Epithelial cell of esophagus (primary cell): ENCODE measurements around the gene ATXN1.

Source experiments
- DNase-seq: peaks from one replicate; pipeline ENCODE4 v3.0.0; 2010; ENCODE audit warnings: low read depth
- H3K4me3 ChIP-seq: 2 replicates; pipeline ENCODE4 v1.5.1; 2011; ENCODE audit warnings: mild to moderate bottlenecking, low read length, control low read depth
- TF ChIP-seq, protein P1 (sequence below): IDR thresholded peaks from 2 replicates; pipeline ENCODE4 v1.5.1; 2011; ENCODE audit warnings: low read depth, mild to moderate bottlenecking, low read length, control low read depth, inconsistent platforms; ENCODE audit not compliant: insufficient read depth; ENCODE audit errors: missing control alignments

ATXN1 gene

DNA sequence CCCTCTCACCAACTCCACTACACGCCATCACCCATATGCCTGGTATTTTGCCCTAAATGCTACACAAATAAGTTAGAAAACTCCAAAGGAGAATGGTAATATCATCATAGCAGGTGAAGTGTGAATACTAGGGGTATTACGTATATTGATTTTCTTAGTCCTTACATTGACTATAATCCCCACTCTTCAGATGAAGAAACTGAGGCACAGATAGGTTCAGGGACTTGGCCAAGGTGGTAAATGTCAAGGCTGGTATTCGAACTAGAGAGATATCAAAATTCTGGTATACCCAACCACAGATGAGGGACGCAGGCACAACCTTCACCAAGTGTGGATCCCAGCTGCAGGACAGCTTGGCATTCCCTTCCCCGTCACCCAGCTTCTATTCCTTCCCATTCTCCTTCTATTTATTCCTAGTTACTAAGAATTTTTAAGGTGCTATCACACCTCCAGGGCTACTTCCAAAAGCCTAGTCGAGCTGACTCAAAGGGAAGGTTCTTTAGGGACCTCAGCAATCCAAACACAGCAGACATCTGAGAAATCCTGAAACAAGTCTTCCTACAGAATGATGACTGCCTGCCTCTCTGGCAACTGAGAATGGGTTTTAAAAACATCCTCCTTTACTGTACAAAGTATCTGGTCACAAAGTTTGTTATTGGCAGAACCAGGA is 32.6 kb downstream of the ATXN1 start:
- H3K4me3 ChIP-seq, result no peak overlapping the region

DNA sequence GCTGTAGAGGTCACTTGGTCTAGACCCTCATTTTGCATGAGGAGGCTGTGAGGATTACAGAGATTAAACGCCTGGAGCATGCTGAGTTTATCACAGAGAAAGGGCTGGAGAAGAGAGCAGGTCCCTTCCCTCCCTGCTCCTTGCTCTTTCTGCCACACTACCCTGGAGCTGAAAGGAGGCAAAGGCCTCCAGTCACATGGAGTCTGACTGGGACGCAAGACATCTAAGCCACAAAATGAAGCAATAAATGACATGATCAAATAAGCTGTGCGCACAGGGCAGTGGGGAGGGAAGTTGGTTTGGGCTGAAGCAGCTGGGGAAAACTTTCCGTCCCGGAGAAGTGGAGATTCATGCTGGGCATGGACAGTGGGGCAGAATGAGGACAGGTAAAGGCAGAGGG is 33.3 kb downstream of the ATXN1 start:
- TF ChIP-seq, protein P1, sequence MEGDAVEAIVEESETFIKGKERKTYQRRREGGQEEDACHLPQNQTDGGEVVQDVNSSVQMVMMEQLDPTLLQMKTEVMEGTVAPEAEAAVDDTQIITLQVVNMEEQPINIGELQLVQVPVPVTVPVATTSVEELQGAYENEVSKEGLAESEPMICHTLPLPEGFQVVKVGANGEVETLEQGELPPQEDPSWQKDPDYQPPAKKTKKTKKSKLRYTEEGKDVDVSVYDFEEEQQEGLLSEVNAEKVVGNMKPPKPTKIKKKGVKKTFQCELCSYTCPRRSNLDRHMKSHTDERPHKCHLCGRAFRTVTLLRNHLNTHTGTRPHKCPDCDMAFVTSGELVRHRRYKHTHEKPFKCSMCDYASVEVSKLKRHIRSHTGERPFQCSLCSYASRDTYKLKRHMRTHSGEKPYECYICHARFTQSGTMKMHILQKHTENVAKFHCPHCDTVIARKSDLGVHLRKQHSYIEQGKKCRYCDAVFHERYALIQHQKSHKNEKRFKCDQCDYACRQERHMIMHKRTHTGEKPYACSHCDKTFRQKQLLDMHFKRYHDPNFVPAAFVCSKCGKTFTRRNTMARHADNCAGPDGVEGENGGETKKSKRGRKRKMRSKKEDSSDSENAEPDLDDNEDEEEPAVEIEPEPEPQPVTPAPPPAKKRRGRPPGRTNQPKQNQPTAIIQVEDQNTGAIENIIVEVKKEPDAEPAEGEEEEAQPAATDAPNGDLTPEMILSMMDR, result no peak
- H3K4me3 ChIP-seq, result no peak overlapping the region
- DNase-seq, result no peak

More for the DNA sequence above, 32.6 kb downstream of the ATXN1 start:
- no peak for DNase-seq
- TF ChIP-seq, protein P1, result no peak

DNA sequence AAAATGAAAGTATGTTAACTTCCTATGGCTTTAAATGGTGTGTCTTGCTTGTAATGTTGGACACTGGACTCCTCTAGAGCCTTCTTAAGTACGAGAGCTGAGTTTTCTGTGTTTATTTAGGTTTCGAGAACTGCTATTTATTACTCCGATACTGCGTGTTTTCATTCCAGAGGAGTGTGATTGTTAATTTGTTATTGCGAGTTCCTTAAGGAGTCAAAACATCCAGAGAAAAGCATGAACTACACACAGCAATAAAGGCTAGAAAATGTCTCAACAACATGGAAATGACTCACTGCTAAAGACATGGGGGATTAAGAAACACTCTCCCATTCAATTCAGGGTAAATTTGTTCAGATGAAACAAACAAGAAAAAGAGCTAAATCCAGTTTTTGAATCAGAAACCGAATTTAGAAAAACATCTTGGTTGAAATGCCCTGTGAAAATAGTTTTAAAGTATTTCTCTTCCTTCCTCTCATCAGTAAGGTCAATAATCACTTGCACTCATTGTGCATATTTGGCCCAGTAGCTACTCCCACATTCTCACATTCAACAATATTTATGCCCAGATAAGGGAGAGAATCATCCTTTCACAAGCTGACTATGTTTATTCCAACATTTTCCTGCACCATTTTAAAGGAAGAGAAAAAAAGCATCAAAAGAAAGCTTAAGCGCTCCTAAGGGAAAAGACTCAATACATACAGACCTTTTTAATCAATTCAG is 36.0 kb downstream of the ATXN1 start:
- peak; percentile 73 for DNase-seq
- no peak overlapping the region for H3K4me3 ChIP-seq
- TF ChIP-seq, protein P1, result no peak

DNA sequence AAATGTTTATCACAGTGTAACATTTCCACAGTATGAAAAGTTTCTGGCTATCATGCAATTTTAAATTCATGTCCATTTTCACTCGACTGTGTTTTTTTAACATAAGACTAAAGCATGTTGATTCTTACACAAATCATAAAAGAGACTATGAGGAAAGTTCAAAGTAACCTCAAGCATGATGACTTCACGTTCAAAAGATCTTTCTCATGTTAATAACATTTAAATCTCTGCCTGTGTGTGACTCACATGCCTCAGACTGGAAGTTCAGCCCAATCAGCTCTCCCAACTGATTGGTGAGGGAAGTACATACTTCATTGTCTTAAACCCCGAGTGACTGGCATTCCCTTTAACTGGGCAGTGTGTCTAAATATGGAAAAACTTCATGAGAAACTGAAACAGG is 37.4 kb downstream of the ATXN1 start:
- H3K4me3 ChIP-seq, result no peak overlapping the region
- TF ChIP-seq, protein P1, result no peak
- DNase-seq, result peak; percentile 97

DNA sequence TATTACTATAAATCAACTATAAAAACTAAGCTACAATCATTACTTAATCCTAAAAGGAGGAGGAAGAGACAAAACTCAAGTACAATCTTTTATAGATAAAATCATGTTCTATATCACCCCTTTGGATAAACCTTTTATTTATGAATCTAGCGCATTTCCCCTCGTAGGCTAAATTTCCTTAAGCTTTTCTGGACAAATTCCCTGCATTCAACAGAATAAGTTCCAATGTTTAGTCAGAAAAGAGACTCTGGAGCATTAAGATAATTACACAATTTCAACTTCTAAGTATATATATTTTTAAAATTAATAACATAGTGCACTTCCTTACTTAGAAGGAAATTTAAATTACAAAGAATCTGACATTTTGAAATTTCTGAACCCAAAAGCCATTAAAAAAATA is 37.9 kb downstream of the ATXN1 start:
- TF ChIP-seq, protein P1, result no peak
- no peak for DNase-seq
- no peak overlapping the region for H3K4me3 ChIP-seq

DNA sequence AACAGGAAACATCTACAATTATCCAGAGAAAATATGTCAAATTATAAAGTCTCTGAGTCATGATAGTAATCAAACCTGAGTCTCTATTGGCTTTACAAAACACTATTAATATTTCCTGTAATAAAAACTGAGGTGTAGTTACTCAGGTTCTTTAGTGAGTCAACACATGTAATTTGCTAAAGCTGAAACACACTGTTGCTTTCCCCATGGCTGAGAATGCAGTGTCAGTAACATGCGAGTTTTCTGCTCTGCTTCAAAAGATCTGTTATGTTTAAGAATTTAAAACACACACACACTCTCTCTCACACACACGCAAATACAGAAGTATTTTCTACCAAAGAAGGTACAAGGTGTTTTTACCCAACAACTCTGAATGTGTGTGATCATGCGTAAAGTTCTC is 38.6 kb downstream of the ATXN1 start:
- no peak overlapping the region for H3K4me3 ChIP-seq
- TF ChIP-seq, protein P1, result no peak
- DNase-seq, result peak; percentile 79

DNA sequence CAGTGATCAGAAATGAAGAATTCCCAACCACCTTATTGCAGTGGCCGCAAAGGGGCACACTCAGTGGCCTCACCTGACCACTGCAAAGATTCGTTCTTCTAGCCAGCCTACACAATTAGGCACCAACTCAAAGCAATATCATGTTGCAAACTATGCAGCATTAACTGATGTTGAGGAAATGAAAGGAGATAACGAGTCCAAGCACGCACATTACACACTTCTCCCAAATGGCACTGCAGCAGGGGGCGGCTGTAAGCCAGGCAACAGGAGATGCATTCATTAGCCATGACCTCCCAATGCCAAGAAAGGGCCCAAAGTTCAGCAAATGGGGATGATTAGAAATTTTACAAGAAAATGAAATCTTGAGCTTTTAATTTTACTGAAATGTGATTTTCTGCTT is 39.3 kb downstream of the ATXN1 start:
- TF ChIP-seq, protein P1, result no peak
- DNase-seq, result peak; percentile 89
- H3K4me3 ChIP-seq, result no peak overlapping the region
